Vagina (tissue), 2 donors: ENCODE results near the gene LPIN2. TPM values are rescaled to one million over a fixed set of nuclear protein-coding genes. Genes with fewer than 3 reads are reported as not detected.

Experiments used
- DNase-seq, 2 donors: peaks; one replicate each; pipeline ENCODE4 v3.0.0-alpha.2; 2017; ENCODE audit errors: extremely low spot score in 2 of 2
- H3K27ac ChIP-seq: fragments of 200-600 bp; sonication (generic); one replicate; pipeline ENCODE4 v1.5.1; 2019
- H3K27me3 ChIP-seq: fragments of 200-600 bp; sonication (generic); one replicate; pipeline ENCODE4 v1.5.1; 2019
- H3K36me3 ChIP-seq, 2 donors: fragments of 200-600 bp; sonication (generic); one replicate each; pipeline ENCODE4 v1.5.1; 2017 to 2019
- H3K4me1 ChIP-seq: fragments of 200-600 bp; sonication (generic); one replicate; pipeline ENCODE4 v1.5.1; 2019
- H3K4me3 ChIP-seq, 2 donors: fragments of 200-600 bp; sonication (generic); 1 replicate in 1 of 2; 2 replicates in 1 of 2; pipeline ENCODE4 v1.5.1; 2016 to 2019
- H3K9me3 ChIP-seq: fragments of 200-600 bp; sonication (generic); one replicate; pipeline ENCODE4 v1.5.1; 2019
- CTCF ChIP-seq, 3 experiments: fragments of 450-650 bp in 2 of 3; fragments of 200-600 bp in 1 of 3; sonication (generic) in 1 of 3; IDR thresholded peaks; one replicate each; pipeline ENCODE4 v1.5.1; 2017 to 2019; ENCODE audit warnings: antibody characterized with exemption in 3 of 3, mild to moderate bottlenecking in 2 of 3, moderate library complexity in 2 of 3
- POLR2A ChIP-seq, 2 donors: fragments of 450-650 bp; IDR thresholded peaks; one replicate each; pipeline ENCODE4 v1.6.1; 2017; ENCODE audit warnings: antibody characterized with exemption in 2 of 2, mild to moderate bottlenecking in 2 of 2, moderate library complexity in 2 of 2
- POLR2AphosphoS5 ChIP-seq, 2 donors: sonication (generic); formaldehyde crosslinking; IDR thresholded peaks; one replicate each; pipeline ENCODE4 v1.9.0; 2017; ENCODE audit warnings: antibody characterized with exemption in 2 of 2, mild to moderate bottlenecking in 2 of 2, low read depth in 1 of 2; ENCODE audit not compliant: insufficient read depth in 1 of 2
- intact Hi-C: fragments of 100-400 bp; cut with DNase I; formaldehyde crosslinking; loops from one replicate; pipeline ENCODE4 v1.15.1; 2023
- total RNA-seq: library from RNA; depleted of rRNA; stranded (reverse); fragments of >200 nt; gene quantifications from one replicate; pipeline ENCODE4 v1.2.3, GENCODE V29; 2016

Gene LPIN2
- total RNA-seq, 1 donor from 2014 or later, result 19.4 TPM

GRCh38 chr18:2987876-2988790 is 24.8 kb downstream of the LPIN2 start:
- Histone ChIP-seq H3K4me1 (peaks cover 4% of the 10 kb centered on the region), H3K9me3 (no peaks in the 10 kb centered on the region), H3K27me3 (no peaks in the 10 kb centered on the region), H3K36me3 (no peaks in the 10 kb centered on the region), H3K27ac (no peak overlapping the region), H3K4me3 (no peak overlapping the region)
- intact Hi-C loops, result no loop called here
- TF ChIP-seq POLR2AphosphoS5 (IDR thresholded peaks at IDR 0.05; ENCODE audit: insufficient read depth in 1 of 2, low read depth in 1 of 2) (no peak), CTCF (IDR thresholded peaks at IDR 0.05) (no peak), POLR2A (IDR thresholded peaks at IDR 0.05) (no peak)
- DNase-seq, result no peak

- TF ChIP-seq CTCF (IDR thresholded peaks at IDR 0.05), result no peak
- no peak for TF ChIP-seq POLR2AphosphoS5 (IDR thresholded peaks at IDR 0.05; ENCODE audit: insufficient read depth in 1 of 2, low read depth in 1 of 2)
- no peak for TF ChIP-seq POLR2A (IDR thresholded peaks at IDR 0.05)
- DNase-seq, result no peak
- Histone ChIP-seq H3K4me3 (no peak overlapping the region), H3K27ac (no peak overlapping the region), H3K9me3 (no peaks in the 10 kb centered on the region), H3K27me3 (no peaks in the 10 kb centered on the region), H3K4me1 (peaks cover 22% of the 10 kb centered on the region), H3K36me3 (no peaks in the 10 kb centered on the region)
- intact Hi-C loops, result no loop called here
These were observed 26.6 kb downstream of the LPIN2 start for GRCh38 chr18:2986150-2986865.

- intact Hi-C loops, result no loop called here
- Histone ChIP-seq H3K9me3 (no peaks in the 10 kb centered on the region), H3K27ac (no peak overlapping the region), H3K36me3 (no peaks in the 10 kb centered on the region), H3K4me1 (peaks cover 29% of the 10 kb centered on the region), H3K4me3 (no peak overlapping the region), H3K27me3 (no peaks in the 10 kb centered on the region)
- DNase-seq, result no peak
- TF ChIP-seq POLR2A (IDR thresholded peaks at IDR 0.05) (no peak), CTCF (IDR thresholded peaks at IDR 0.05) (peak in 2 of 3 experiments; percentile 35 to 50)
These were observed 27.3 kb downstream of the LPIN2 start for GRCh38 chr18:2985628-2986027.

- intact Hi-C loops, result no loop called here
- H3K4me1 ChIP-seq, result peaks cover 37% of the 10 kb centered on the region
These were observed 28.2 kb downstream of the LPIN2 start for GRCh38 chr18:2984703-2985261.

More at GRCh38 chr18:2984703-2985261, 28.2 kb downstream of the LPIN2 start:
- Histone ChIP-seq H3K9me3 (no peaks in the 10 kb centered on the region), H3K4me3 (no peak overlapping the region), H3K36me3 (no peaks in the 10 kb centered on the region), H3K27me3 (no peaks in the 10 kb centered on the region), H3K27ac (no peak overlapping the region)
- no peak for DNase-seq
- TF ChIP-seq CTCF (IDR thresholded peaks at IDR 0.05) (no peak), POLR2AphosphoS5 (IDR thresholded peaks at IDR 0.05; ENCODE audit: insufficient read depth in 1 of 2, low read depth in 1 of 2) (no peak), POLR2A (IDR thresholded peaks at IDR 0.05) (no peak)
